Caco-2 (cell line): ENCODE data around the gene SLC38A10. TPM values are rescaled to one million over a fixed set of nuclear protein-coding genes. Genes with fewer than 3 reads are reported as not detected.

ENCODE experiments used
- BruUV-seq: library from RNA; stranded (reverse); fragments of 400-500 nt; replicated peaks from 2 replicates; lab custom pipeline; 2021; lab: Mats Ljungman, UMichigan
- CTCF ChIA-PET: fragments of 300-600 bp; sonication (Branson Sonifier 250); formaldehyde crosslinking; loops from one replicate; lab custom pipeline; 2022; ENCODE audit warnings: antibody characterized with exemption; lab: Charles Lee
- POLR2A ChIA-PET: fragments of 300-600 bp; sonication (Branson Sonifier 250); formaldehyde crosslinking; loops from one replicate; lab custom pipeline; 2022; ENCODE audit warnings: antibody characterized with exemption; lab: Charles Lee
- DNase-seq, 2 experiments: peaks; one replicate each; pipeline versions ENCODE4 v3.0.0 to v3.0.0-alpha.2; 2020 to 2022
- H3K27me3 ChIP-seq: replicated peaks from 2 replicates; pipeline ENCODE4 v1.6.0; 2011; ENCODE audit warnings: low read length; ENCODE audit not compliant: control insufficient read depth, insufficient read depth
- H3K36me3 ChIP-seq: 2 replicates; pipeline ENCODE4 v1.5.1; 2011; ENCODE audit warnings: low read length; ENCODE audit not compliant: control insufficient read depth, insufficient read depth
- H3K4me1 ChIP-seq: fragments of 250-450 bp; sonication (Bioruptor Pico); 2 replicates; pipeline ENCODE4 v1.5.1; 2020; ENCODE audit warnings: mild to moderate bottlenecking
- H3K4me3 ChIP-seq: 2 replicates; pipeline ENCODE4 v1.5.1; 2011; ENCODE audit warnings: low read depth, mild to moderate bottlenecking, control low read depth, low read length
- H3K9me3 ChIP-seq: fragments of 250-450 bp; sonication (Bioruptor Pico); 2 replicates; pipeline ENCODE4 v1.5.1; 2020; ENCODE audit warnings: mild to moderate bottlenecking, moderate library complexity
- H3K27ac Mint-ChIP-seq: one replicate; pipeline ENCODE4 v1.8.0; 2022; ENCODE audit warnings: mixed read lengths; ENCODE audit not compliant: unreplicated experiment
- H3K27me3 Mint-ChIP-seq: one replicate; pipeline ENCODE4 v1.8.0; 2022; ENCODE audit warnings: mixed read lengths; ENCODE audit not compliant: insufficient read depth, unreplicated experiment
- H3K36me3 Mint-ChIP-seq: one replicate; pipeline ENCODE4 v1.8.0; 2022; ENCODE audit warnings: mild to moderate bottlenecking, mixed read lengths; ENCODE audit not compliant: insufficient read depth, unreplicated experiment
- H3K4me1 Mint-ChIP-seq: one replicate; pipeline ENCODE4 v1.8.0; 2022; ENCODE audit warnings: low read depth, mixed read lengths; ENCODE audit not compliant: unreplicated experiment
- H3K4me3 Mint-ChIP-seq: one replicate; pipeline ENCODE4 v1.8.0; 2022; ENCODE audit warnings: mild to moderate bottlenecking, moderate library complexity, mixed read lengths; ENCODE audit not compliant: unreplicated experiment
- H3K9me3 Mint-ChIP-seq: one replicate; pipeline ENCODE4 v1.8.0; 2022; ENCODE audit warnings: mixed read lengths; ENCODE audit not compliant: unreplicated experiment
- CTCF ChIP-seq, 2 experiments: fragments of 200-600 bp in 1 of 2; IDR thresholded peaks; 1 replicate in 1 of 2; 2 replicates in 1 of 2; pipeline versions ENCODE4 v1.5.1 to v1.8.0; 2011 to 2022; ENCODE audit warnings: antibody characterized with exemption in 1 of 2, control low read depth in 1 of 2, inconsistent platforms in 1 of 2, low read depth in 1 of 2, low read length in 1 of 2, mild to moderate bottlenecking in 1 of 2, moderate library complexity in 1 of 2; ENCODE audit not compliant: insufficient read depth in 1 of 2, severe bottlenecking in 1 of 2, unreplicated experiment in 1 of 2
- intact Hi-C: fragments of 100-400 bp; cut with micrococcal nuclease; formaldehyde crosslinking; loops from one replicate; pipeline ENCODE4 v1.10.0; 2022; ENCODE audit not compliant: unreplicated experiment
- total RNA-seq: library from RNA; stranded (reverse); gene quantifications from 2 replicates; pipeline ENCODE4 v1.2.3, GENCODE V29; 2022

Gene SLC38A10
- total RNA-seq, 1 experiment from 2014 or later = 137 TPM

GRCh38 chr17:81253358-81254131, 41.6 kb downstream of the SLC38A10 start:
- intact Hi-C loops = loop anchor here (1.0 kb wide), 2 partner anchors 231 to 348 kb away; no protein-coding TSS in a partner anchor
- Mint-ChIP-seq H3K4me1 (no peaks in the 10 kb centered on the region), H3K4me3 (no peak overlapping the region), H3K36me3 (peaks cover 43% of the 10 kb centered on the region), H3K9me3 (no peaks in the 10 kb centered on the region), H3K27ac (no peak overlapping the region), H3K27me3 (no peaks in the 10 kb centered on the region)
- Histone ChIP-seq H3K36me3 (peaks cover 3% of the 10 kb centered on the region; the same call in 1 of the 2 replicates), H3K4me1 (no peaks in the 10 kb centered on the region), H3K9me3 (peaks cover 6% of the 10 kb centered on the region; the same call in 1 of the 2 replicates), H3K27me3 (no peaks in the 10 kb centered on the region), H3K4me3 (no peak overlapping the region)
- CTCF ChIA-PET = interaction anchor here (1.0 to 3.8 kb wide), 2 partner anchors 56 to 231 kb away, joined by 3 to 28 read pairs; no protein-coding TSS in a partner anchor
- peak in 1 of 2 experiments; percentile 66 for DNase-seq
- TF ChIP-seq CTCF (IDR thresholded peaks at IDR 0.05; ENCODE audit: insufficient read depth in 1 of 2, low read depth in 1 of 2, low read length in 1 of 2, severe bottlenecking in 1 of 2, unreplicated experiment in 1 of 2) = peak; percentile 64 to 94
- POLR2A ChIA-PET = no interaction called here
- no TSS peak for BruUV-seq

- no peak for DNase-seq
- H3K4me3 ChIP-seq = no peak overlapping the region
- no peaks in the 10 kb centered on the region for H3K4me1 ChIP-seq
- no peak overlapping the region for H3K4me3 Mint-ChIP-seq
- H3K36me3 ChIP-seq = peaks cover 3% of the 10 kb centered on the region; the same call in 1 of the 2 replicates
- ChIA-PET CTCF (interaction anchor here (1.0 to 3.8 kb wide), 2 partner anchors 57 to 231 kb away, joined by 3 to 28 read pairs; no protein-coding TSS in a partner anchor), POLR2A (no interaction called here)
- no peaks in the 10 kb centered on the region for H3K4me1 Mint-ChIP-seq
- no peaks in the 10 kb centered on the region for H3K9me3 Mint-ChIP-seq
- peaks cover 49% of the 10 kb centered on the region for H3K36me3 Mint-ChIP-seq
- H3K27ac Mint-ChIP-seq = no peak overlapping the region
- H3K27me3 ChIP-seq = no peaks in the 10 kb centered on the region
- no peak for TF ChIP-seq CTCF (IDR thresholded peaks at IDR 0.05; ENCODE audit: insufficient read depth in 1 of 2, low read depth in 1 of 2, low read length in 1 of 2, severe bottlenecking in 1 of 2, unreplicated experiment in 1 of 2)
- no peaks in the 10 kb centered on the region for H3K27me3 Mint-ChIP-seq
- BruUV-seq = no TSS peak
- peaks cover 6% of the 10 kb centered on the region; the same call in 1 of the 2 replicates for H3K9me3 ChIP-seq
- intact Hi-C loops = loop anchor here (1.0 kb wide), 2 partner anchors 231 to 348 kb away; no protein-coding TSS in a partner anchor
These were observed 42.1 kb downstream of the SLC38A10 start for GRCh38 chr17:81252987-81253329.

GRCh38 chr17:81252326-81252986, 42.7 kb downstream of the SLC38A10 start:
- Histone ChIP-seq H3K9me3 (peaks cover 6% of the 10 kb centered on the region; the same call in 1 of the 2 replicates), H3K27me3 (no peaks in the 10 kb centered on the region), H3K36me3 (peaks cover 3% of the 10 kb centered on the region; the same call in 1 of the 2 replicates), H3K4me3 (no peak overlapping the region), H3K4me1 (no peaks in the 10 kb centered on the region)
- TF ChIP-seq CTCF (IDR thresholded peaks at IDR 0.05; ENCODE audit: insufficient read depth in 1 of 2, low read depth in 1 of 2, low read length in 1 of 2, severe bottlenecking in 1 of 2, unreplicated experiment in 1 of 2) = no peak
- POLR2A ChIA-PET = no interaction called here
- BruUV-seq = TSS peak; percentile 22
- Mint-ChIP-seq H3K4me3 (no peak overlapping the region), H3K27me3 (no peaks in the 10 kb centered on the region), H3K36me3 (peaks cover 52% of the 10 kb centered on the region), H3K4me1 (no peaks in the 10 kb centered on the region), H3K9me3 (no peaks in the 10 kb centered on the region), H3K27ac (no peak overlapping the region)
- intact Hi-C loops = no loop called here
- no peak for DNase-seq
- CTCF ChIA-PET = interaction anchor here (1.0 to 3.8 kb wide), 2 partner anchors 57 to 232 kb away, joined by 3 to 28 read pairs; no protein-coding TSS in a partner anchor
